ENCODE data around the gene CCDC9B.

DNA sequence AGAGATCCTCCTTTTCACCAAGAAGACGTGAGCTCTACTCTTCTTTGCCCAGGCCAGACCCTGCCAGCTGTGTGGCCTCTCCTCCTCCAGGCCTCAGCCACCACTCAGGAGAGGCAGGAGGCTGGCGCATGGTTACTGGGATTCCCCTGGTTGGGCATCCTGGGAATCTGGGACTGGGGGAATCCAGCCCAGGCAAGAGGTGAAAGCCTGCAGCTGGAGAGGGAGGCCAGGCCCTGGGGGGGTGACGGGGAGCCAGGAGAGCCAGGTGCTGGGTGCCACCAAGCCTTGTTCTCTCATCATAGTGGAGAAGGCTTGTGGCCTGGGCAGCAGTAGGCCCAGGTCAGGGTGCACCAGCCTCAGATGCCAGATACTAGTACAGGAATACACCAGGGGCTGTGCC, 6.2 kb downstream of the CCDC9B start:
- TF ChIP-seq EP300 (IDR thresholded peaks at IDR 0.05): no peak
- TF ChIP-seq, protein P1, sequence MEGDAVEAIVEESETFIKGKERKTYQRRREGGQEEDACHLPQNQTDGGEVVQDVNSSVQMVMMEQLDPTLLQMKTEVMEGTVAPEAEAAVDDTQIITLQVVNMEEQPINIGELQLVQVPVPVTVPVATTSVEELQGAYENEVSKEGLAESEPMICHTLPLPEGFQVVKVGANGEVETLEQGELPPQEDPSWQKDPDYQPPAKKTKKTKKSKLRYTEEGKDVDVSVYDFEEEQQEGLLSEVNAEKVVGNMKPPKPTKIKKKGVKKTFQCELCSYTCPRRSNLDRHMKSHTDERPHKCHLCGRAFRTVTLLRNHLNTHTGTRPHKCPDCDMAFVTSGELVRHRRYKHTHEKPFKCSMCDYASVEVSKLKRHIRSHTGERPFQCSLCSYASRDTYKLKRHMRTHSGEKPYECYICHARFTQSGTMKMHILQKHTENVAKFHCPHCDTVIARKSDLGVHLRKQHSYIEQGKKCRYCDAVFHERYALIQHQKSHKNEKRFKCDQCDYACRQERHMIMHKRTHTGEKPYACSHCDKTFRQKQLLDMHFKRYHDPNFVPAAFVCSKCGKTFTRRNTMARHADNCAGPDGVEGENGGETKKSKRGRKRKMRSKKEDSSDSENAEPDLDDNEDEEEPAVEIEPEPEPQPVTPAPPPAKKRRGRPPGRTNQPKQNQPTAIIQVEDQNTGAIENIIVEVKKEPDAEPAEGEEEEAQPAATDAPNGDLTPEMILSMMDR (IDR thresholded peaks at IDR 0.05): no peak

All from gastroesophageal sphincter (tissue), 3 donors.